LoVo (cell line): ENCODE results near the gene SDK1.

Experiments used
- DNase-seq: peaks from one replicate; pipeline ENCODE4 v3.0.0-alpha.2; 2016; ENCODE audit warnings: low spot score

SDK1 gene

DNA sequence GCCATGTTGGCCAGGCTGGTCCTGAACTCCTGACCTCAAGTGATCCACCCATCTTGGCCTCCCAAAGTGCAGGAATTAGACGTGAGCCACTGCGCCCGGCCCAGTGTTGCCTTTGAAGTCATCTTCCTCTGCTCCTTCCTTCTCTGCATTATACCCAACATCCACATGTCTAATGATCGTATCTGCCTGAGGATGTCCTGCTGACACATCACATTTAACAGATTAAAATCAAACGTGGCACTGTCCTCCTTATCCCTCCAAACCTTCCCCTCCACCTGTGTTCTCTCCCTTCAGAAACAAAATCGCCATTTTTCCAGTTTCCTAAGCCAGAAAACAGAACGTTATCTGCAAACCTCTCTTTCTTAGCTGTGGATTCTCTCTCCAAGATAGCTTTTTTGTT, 8.4 kb upstream of the SDK1 start:
- no peak for DNase-seq

DNA sequence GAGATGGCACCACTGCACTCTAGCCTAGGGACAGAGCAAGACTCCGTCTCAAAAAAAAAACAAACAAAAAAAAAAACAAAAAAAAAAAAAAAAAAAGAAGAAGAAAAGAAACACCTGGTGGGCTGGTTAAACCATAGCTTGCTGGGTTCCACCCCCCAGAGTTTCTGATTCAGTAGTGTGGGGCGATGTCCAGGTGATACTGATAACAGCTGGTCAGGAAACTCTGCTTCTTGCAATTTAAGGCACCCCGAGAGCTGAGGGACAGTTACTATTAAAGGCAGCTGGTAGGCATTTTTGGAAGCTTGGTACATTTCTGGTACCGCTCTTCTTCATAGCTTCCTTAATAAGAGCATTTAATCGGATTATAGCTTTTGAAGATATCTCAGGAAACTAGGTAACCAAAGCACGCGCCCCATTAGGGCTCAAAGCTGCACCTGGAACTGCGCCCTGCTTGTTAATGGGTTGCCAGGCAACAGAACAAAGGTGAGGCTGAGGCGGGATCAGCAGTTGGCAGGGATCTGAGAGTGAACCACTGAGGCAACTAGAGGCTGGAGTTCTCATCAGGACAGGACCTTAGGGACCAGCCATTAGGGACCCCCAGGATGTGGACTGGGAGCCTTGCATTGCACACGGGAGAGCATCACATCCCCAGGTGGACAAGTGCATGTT, 6.5 kb upstream of the SDK1 start:
- peak; percentile 10 for DNase-seq

DNA sequence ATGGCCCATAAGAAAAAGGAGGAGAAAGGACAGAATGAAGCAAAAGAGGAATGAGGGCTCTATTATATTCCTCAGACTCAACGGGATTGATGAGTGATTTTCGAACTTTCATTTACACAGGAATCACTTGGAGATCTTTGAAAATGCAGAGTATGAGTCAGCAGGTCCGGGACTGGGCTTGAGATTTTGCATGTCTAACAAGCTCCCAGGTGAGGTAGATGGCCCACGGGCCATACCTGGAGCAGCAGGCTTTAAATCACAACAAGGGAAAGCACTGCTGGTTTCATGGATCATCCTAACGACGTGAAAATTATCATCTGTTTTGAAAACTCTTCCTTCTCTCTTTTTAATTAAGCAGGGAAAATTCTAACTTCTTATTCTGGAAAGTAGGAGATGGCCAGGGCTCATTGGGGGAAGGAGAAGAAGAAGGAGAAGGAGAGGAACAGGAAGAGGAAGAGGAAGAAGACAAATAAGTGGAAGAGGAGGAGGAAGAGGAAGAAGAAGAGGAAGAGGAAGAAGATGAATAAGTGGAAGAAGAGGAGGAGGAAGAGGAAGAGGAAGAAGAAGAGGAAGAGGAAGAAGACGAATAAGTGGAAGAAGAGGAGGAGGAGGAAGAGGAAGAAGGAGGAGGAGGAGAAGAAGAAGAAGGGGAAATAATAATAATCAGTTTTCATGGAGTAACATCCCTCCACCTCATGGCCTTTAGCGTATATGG, 3.8 kb upstream of the SDK1 start:
- no peak for DNase-seq

DNA sequence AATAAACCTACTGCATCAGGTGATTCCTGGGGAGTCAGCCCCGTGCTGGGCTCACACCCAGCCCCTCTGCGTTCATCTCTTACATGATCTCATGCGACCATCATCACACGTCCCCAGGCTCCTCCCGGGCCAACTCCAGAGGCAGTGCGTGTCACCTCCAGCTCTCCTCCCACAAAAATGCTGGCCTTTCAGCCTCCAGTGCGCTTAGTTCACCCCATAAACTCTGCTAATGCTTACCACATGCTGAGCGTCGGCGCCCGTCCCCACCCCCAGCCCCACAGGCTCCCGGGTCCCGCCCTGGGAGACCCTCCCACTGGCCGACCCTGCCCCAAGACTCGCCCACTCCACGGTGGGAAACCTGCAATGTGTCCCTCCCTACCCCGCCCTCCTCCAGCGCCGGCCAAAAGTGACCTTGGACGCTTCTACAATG, 816 bp upstream of the SDK1 start:
- no peak for DNase-seq

DNA sequence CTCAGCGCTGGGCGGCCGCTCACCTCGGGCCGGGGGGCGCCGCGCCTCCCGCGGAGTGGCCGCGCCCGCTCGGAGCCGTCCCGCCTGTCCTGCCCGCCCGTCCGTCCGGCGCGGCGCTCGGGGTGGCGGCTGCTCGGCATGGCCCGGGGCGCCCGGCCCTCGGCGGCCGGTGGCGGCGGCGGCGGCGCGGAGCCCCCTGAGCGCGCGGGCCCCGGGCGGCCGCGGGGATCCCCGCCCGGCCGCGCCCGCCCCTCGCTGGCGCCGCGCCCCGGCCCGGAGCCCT, 338 bp downstream of the SDK1 start:
- DNase-seq: no peak

DNA sequence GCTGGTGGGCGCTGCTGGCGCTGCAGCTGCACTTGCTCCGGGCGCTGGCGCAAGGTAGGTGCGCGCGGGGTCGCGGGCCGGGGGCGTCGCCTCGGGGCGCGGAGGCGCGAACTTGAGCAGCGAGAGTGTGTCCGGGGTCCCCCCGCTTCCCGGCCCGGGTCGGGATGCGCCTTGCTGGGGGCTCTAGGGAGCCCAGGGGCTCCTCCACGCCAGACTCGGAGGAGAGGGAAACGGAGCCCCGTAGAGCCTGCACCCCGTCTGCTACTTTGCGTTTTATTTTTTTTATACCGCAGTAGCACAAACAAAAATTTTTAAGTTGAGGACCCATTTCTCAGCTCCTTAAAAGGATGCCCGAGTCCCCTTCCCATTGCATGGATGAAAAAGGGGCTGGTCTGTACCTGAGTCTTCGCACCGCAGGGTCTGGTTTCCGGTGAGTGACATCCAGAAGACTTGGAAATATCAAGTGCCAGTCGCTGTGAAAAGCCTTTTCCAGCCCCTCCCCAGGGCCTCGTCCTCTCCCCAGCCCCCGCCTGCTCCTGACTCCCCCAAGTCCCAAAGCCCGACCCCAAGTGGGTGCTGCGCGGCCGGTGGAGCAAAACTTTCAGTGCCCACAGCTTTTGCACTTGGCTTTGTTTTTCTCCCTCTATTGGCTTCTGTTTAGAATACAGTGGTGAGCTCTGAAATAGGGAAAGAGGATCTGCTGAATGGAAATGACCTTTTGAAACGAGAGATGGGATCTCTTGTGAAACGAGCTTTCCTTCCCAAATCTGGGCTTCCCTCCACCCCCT, 973 bp downstream of the SDK1 start:
- no peak for DNase-seq

DNA sequence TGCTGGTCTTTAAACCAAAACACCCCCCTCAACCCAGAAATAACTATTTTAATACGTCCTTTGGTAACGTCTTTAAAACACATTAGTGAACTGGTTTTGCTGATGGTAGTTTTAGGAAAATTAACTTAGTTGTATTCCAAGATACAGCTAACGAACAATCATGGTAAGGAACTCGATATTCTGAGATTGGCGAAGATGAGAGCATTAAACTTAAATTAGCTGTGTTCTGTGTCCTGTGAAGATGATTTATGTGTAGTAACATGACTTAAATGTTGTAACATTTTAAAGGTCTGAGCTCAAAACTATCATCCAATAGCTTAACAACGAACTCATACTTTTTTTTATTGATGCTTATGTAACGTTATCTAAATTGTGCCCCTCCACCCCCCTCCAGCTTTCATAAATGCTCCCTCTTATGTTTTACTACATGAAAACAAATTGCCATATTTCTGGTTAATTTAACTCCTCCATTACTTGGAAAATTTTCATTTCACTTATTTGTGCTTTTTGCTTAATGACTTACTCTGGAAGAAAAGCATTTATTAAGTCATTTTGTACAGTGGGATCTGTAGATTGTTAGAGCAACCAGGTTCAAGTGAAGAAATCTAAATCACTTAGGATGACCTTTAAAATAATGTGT, 1.7 kb downstream of the SDK1 start:
- no peak for DNase-seq

DNA sequence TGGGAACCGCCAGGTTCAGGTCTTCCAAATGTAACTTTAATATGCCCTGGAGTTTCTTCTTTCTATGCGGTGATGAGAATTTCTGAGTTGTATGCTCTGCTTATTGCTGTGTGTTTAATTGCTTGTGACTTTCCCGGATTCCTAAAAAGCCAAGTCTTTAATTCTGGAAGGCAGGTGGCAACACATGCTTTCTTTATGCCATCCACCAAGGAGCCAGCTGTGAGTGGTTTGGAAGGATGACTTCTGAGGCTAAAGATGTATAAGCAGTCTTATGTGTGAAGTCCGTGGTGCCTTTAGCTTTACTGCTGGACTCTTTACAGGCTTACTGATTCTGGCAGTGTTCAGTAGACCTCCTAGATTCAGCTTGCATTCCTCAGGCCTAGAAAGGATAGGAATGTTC, 3.1 kb downstream of the SDK1 start:
- DNase-seq: no peak

DNA sequence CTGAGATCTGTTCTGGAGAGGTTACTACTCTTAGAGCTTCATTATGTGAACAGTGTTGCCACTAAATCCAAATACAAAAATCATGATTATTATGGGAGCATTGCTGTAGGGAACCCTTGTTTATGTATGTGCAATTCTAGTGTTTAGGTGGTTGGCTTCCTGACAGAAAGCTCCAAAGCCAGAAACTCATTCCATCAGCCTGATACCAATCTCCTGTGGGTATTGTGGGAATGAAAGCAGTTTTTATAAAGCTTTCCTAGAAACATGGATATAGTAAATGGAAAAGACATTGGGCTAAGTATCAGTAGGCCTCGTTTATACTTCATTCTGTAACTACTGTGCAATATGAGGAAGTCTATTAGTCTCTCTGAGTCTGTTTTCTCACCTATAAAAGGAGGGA, 6.4 kb downstream of the SDK1 start:
- no peak for DNase-seq

DNA sequence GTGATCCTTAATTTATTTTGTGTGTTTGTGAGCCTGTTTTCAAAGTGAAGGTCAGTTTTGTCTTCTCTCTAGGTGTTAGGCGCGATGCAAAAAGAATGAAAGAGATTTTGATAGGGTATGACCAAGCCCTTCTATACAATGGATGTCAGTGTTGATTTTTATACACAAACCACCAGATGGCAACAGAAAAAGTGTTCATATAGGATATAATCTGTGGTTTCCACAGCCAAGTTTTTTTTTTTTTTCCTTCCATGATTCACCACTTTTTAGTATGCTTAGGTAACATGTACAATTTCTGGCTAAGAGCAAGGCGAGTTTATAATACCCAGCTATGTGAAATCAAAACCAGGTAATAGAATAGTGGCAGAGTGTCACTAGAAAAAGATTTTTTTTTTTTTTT, 8.1 kb downstream of the SDK1 start:
- no peak for DNase-seq

DNA sequence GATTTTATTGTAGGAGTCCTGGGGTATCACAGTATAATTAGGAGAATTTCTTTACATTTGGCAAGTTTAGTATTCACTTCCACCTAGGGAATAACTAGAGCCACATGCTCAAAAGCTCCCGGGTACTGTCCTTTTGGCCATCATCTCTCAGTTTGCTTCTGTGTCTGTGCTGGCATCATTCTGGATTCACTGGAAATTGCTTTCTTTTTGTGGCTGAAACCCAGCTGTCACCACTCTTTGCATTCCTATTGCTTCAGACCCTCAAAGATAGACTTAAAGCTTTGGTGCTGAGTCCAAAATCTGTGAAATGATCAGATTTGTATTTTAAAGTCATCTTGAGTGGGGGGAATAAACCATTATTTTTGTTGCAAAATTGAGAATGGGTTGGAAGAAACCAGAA, 8.9 kb downstream of the SDK1 start:
- DNase-seq: no peak

DNA sequence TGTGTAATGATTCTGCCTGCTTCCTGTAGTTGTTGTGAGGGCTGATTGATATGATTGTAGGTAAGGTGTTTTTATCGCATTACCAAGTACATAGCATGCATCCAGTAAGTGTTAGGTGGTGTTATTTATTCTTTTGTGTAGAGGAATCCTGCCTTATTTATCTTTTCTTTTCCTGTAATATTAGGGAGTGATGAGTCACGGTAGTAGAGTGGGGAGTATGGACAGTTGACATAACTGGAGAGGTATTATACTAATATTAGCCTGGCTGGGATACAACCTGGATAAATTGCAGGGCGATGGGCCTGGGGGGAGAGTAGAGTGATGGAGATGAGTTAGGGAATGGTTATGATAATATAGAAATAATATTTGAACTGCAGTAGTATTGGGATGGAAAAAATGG, 9.8 kb downstream of the SDK1 start:
- no peak for DNase-seq

DNA sequence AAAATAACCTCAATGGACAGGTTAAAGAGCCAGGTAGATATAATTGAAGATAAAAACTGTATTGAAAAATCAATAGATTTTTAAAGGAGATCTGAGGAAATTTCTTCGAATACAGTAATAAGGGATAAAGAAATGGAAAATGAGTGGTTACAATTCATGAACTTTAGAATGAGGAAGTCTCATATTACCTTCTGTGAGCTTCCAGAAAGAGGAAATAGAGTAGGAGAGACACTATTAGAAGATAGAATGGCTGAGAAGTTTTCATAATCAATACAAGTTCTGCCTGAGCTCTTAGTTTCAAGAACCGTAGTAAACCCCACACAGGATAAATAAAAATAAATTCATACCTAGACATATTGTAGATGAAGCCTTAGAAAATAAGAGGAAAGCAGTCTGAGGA, 11.5 kb downstream of the SDK1 start:
- no peak for DNase-seq

DNA sequence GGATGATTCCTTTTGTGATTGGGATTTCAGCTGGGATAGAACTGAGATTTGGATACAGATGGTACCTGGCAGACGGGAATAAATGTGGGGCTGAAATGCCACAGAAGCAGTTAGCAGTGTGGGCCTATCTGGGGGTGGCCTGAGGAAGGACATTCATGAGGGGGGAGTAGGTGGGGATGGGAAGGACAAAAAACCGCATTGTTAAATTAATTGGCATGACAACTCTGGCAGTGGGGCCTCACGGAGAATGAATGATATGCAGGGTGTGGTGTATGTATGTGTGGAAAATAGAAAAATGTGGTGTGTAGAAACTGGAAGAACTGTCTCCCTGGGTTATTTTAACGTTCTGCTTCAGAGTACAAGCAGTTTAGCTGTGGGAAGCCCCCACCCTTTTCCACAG, 17.8 kb downstream of the SDK1 start:
- no peak for DNase-seq

DNA sequence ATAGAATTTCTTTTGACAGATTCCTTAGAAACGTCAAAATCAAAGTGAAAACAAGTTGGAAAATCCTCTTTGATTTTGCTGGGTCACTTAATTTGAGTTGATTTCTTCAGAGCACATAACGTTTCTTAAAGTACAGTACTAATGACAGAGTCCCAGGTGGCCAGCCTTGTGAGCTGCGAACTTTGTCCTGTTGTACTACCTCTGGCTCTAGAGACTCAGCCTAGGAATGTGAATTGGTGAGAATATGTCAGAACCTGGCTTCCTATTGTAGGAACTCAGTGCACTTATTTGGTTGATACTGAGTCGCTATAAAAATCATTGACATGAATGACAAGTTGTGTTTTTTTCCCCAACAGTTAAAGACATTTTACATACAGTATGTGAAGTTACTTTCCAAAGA, 20.2 kb downstream of the SDK1 start:
- no peak for DNase-seq

DNA sequence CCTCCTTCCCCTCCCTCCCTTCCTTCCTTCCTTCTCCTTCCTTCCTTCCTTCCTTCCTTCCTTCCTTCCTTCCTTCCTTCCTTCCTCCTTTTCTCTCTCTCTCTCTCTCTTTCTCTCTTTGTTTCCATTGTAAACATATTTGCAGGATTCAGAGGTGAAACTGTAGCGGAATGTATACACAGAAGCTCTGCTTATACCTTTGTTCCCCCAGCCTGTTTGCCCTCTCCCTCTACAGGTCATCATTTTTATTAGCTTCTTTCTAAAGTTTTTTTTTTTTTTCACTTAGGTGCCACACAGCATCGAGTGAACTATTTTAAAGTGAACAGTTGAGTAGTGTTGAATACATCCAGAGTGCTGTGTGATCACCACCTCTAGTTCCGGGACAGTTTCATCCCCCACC, 20.7 kb downstream of the SDK1 start:
- DNase-seq: no peak

DNA sequence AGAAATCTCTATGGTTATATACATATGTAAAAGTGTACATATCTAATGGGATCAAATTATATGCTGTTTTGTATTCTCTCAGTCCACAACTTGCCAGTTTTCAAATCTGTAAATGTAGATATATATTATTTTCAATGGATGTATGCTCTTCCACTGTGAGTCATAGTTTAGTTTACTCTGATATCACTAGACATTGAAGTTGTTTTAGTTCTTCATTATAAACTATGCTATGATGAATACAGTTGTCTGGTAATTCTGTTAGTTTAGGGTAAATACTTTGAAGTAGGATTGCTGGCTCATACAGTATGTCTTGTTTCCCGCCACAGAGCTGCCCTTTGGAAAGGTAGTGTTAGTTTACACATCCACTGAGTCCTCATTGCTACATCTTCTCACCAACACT, 25.2 kb downstream of the SDK1 start:
- DNase-seq: no peak

DNA sequence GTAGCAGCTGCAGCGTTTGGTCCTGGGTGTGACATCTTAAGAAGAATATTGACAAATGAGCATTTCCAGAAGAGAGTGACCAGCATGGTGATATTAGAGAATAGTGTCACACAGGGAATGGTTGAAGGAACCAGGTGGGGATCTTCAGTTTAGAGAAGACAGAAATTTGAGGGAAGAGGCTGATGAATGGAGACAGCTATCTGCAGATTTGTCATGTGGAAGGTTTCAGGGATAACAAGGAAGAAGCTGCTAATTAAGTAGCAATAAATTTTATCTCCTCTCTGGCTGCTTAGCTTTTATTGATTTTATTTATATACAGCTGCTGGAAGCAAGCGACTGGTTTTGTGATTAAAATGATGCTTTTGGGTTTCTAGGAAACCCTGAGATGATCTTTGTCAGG, 26.0 kb downstream of the SDK1 start:
- DNase-seq: no peak

DNA sequence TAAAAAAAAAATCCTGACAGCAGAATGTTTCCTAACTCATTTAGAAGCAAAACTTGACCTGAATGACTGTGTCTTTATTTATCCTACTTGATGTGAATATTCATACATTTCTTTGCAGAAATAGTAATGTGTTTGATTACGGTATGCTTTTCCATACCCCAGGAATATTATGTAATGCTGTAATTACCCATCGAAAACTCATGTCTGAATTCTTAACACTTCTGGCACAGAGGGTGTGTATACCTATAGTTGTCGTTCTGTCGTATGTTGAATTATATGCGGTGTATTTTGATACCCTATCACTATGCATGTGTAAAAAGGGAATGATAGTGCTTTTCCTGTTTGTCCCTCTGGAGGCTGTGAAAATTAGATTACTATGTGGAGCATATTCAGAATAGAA, 26.6 kb downstream of the SDK1 start:
- no peak for DNase-seq

DNA sequence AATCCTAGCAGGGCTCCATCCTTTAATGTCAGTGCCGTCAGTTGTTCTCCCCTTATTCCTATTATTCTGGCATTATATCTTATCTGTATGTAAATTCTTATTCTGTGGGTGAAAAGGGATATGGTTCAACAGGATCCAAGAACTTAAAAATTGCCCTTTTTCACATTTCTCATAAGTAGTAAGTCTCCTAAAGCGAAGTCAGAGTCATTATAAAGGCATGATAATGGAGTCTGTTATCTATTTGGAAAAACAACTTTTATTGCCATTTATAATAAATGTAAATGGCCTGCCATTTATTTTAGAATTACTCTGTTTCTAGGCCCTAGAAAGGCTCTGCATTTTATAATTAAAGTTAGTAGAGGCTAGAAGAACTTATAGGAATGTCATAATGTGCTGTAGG, 31.3 kb downstream of the SDK1 start:
- DNase-seq: no peak

DNA sequence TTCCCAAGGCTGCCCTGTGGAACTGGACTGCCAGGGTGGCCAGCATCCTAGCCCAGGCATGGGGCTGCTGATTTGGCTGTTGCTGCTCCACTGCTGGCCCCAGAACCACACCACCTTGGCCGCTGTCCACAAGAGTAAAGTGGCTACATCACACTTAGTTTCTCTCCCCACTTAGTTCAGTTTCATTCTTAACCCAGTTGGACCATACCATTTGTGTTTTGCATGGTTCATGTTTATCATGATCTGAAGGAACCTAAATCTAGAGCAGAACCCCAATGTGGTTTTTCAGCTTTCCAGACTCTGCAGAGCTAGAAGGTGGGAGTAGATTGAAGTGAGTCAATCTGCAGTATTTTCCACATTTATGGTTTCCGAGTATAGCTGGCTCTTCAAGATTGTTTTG, 32.8 kb downstream of the SDK1 start:
- no peak for DNase-seq

DNA sequence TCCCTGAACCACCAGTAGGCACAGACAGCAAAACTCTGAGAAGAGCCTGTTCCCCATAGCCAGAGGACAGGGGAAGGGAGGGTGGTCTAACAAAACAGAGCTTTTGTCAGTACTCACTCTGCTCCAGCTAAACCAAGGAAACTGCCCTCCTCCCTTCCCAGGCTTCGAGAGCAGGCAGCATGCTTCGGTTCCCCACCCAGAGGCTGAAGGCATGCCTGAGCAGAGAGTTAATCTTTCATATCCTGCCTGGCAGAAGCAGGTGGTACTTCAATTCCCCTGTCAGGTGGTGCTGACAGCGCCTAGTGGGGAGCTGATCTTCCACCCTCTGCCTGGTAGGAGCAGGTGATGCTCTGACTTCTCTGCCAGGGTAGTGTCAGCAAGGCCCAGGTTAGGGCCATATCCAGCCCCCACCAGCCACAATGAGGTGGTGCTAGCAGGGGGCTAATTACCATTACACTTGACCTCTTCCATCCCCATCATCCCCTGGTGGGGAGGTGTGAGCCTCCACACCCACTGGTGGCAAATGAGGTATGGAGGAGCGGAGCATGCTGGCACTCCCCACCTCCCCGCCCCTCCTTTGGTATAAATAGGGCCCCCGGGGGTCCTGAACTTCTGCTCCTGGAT, 35.1 kb downstream of the SDK1 start:
- DNase-seq: no peak

DNA sequence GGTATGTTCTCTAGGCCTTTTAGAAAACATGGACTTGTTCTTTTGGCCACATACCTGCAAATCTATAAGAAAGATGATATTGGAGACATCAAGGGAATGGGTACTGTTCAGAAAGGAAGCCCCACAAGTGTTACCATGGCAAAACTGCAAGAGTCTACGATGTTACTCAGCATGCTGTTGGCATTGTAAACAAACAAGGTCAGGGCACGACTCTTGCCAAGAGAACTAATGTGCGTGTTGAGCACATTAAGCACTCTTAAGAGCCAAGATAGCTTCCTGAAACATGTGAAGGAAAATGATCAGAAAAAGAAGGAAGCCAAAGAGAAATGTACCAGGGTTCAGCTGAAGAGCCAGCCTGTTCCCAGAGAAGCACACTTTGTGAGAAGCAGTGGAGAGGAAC, 37.1 kb downstream of the SDK1 start:
- no peak for DNase-seq
